Stimulated activated CD4-positive, alpha-beta T cell treated with anti-CD3 and anti-CD28 coated beads, Interleukin-2, amount 100 ng/mL, for 24 hours (primary cell): ENCODE measurements around the gene CBX2.
A peak's percentile ranks its signal among the peaks of the same experiment; 100 is the strongest.

Experiments used
- DNase-seq, 2 donors: peaks; one replicate each; pipeline ENCODE4 v3.0.0-alpha.2; 2020

The CBX2 gene

DNA sequence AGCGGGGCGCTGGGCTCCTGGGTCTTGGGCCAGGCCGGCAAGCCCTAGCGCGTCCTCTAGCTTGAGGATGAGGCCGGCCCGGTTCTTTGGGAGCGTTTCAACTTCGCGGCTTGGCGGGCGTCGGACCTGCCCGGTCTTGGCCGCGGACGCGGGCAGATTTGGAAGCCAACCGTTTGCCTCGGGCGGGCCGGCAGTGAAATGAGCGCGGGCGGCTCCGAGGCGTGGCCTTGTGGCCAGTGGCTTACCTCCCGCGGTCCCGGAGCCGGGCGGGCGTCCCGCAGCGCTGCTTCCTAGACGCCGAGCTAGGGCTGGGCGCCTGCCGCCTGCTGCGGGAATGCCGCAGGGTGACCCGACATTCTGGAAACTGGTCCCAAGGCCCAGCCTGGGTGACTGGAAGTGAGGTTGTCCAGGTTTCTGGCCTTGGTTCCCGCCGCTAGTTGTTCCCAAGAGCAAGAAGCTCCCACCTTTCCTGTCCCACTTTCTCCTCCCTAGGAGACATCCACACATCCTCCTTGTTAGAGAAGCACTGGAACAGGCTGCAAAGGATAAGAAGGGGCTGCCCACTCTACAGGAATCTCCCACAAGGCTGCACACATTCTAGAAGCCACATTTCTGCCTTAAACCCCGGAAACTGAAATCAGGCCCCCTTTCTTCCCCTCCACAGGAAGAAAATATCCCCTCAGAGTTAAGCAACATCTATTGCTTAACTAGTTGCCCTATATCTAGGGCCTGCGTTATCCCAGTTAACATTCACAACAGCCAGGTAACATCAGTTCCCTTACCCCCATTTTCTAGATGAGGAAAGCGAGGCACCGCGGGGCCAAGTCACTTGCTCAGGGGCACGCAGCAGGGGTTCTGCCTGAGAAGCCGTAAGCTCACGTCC is 23.4 kb downstream of the CBX2 start:
- DNase-seq, result peak in 1 of 2 donors; percentile 12

DNA sequence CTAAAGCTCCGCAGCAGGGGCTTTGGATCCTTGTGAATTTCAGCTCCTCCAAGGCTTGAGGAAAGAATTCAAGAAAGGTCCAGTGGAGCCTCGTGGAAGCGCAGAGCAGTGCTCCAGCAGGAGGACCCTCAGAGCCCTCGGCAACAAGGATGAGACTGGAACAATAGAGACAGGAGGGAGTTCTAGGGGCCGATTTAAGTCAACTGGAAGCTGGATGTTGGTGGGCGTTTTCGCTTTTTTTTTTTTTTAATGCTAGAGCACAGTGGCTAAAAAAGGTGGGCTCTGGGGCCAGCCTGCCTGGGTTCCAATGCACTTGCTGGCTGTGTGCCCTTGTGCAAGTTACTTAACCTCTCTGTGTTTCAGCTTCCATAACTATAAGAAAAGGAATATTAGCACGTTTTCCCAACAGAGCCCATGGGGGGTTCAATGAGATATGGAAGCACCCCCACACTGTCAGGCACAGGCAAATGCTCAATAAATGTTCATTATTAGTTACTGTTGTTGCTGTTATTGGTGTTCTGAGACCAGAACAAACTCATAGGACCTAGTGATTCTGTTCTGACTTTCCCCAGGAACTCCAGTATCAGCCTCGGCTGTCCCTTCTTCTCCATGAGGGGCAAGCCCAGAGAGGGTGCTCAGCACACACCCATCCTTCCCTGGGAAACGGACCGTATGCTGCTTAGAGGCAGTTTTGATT is 24.2 kb downstream of the CBX2 start:
- DNase-seq, result no peak

DNA sequence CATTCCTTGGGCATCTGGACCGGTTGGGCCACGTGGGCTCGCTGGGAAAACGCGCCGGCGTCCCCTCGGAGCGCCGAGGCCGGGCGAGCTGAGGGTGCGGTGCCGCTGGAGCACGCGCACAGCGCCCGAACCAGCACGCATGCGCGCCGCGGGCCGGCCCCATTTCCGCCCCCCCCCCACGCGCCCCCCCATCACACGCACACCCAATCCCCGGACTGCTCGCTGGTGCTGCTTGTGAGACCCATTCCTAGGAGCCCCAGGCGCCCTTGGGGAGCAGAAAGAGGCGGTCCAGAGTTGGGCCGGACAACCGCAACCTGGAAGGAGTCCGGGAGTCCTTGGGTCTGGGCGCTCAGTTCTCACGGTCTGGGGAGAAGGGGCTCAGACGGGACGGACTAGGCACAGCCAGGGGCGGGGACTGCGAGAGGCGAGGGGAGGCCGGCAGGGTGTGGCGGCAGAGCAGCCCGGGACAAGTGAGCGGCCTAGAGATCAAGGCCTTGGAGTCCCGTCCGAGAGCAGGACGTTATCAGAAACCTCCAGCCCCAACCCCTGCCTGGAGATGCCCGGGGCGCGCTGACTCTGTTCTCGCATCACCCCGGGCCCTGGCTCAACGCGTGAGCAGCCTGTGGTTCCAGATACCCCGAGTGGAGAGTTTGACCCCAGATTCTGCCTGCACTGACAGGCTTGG is 24.9 kb downstream of the CBX2 start:
- peak in 1 of 2 donors; percentile 16 for DNase-seq

DNA sequence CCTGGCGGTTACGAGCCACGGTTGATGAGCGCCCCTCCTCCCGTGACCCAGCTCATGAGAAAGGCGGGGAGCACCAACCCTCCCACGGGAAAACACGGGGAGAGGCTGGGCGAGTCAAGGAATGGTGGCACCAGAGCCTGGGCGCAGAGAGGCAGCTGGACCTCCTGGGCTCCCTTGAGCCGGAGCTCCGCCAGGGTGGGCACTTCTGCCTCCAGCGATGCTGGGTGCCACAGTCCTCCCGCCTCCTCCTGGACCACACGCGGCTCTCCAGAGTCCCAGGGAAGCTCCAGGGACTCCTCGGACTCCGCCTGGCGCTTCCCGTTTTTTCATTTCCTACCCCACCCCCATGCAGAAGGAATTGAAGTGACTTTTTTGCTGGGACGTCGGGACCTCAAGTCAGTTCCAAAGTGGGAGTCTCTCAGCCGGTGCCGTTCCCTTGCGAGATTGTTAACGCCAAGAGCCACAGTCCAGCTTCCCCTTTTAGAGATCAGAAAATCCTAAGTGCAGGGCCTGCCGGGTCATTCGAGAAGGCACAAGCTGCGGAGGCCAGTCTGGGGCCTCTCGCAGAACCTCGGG is 25.6 kb downstream of the CBX2 start:
- no peak for DNase-seq

DNA sequence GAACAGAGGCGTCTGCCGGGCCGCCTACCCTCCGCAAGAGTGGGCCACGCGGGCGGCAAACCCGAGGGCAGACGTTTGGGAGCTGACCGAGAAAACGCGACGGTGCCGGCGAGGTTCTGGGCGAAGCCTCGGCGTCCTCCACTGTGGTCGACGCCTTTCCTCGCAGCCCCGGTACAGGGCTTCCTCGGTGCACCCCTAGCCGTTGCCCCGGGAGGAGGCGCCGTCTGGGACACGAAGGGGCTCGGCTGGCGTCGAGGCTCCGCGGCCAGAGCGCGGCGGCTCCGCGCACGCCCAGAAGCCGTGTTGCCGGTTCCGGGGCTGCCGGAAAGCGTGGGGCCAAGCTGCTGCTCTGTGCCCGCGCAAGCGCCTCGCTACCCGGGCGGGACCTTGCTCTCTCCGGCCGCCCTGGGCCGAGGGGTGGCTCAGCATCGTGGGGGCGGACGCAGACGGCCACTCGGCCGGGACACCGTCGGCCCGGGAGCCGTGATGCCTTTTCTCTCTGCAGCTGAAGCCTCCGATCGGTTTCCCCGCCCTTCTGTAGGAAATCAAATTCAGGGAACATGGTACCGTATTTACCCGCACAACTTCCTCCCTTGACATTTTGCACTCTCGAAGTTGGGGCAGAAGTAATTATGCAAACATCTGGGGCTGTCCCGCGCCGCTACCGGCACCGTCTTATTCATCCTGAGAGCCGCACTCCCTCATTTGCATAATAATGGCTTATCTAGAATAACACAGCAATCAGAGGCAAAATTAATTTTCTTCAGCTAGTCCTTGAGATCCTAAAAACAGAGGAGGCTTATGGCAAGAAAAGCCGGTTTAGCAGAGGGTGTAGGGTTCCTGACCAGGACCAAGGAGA is 26.3 kb downstream of the CBX2 start:
- peak; percentile 77 to 78 for DNase-seq

DNA sequence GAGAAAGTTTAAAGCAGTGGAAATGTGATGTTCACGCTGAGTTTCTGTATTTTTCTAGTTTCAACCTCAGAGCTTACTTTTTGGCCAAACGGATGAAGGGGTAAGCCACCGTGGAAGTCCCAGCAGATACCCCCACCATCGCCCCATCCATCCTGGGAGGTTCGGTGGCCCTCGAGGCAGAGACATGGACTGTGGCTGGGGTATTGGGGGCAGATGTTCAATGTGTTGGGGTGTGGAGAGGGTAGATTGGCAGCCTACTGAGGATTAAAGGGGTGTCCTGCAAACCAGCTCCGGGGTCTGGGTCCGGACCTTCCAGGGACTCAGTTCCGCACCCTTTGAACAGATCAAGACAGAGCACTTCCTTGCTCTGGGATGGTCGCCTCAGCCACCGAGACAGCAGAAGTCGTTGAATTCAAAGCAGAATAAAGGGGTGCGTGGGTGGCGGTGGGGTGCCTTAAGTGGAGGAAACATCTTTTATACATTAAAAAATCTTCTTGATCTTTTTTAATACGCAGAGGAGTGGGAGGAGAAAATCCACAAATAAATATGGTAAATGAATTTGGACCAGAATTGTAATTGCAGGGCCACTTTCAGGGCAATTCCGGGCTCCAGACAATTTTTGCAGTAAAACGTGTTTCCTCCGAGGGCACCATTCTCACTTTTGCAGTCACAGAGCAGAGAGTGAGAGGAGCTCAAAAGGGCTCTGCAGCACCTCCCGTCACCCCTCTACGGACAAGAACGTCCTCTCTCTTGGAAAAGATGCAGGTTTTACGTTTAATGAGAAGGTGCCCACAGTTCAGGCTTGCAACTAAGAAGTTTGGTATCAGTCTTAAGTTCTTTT is 27.1 kb downstream of the CBX2 start:
- peak in 1 of 2 donors; percentile 10 for DNase-seq

DNA sequence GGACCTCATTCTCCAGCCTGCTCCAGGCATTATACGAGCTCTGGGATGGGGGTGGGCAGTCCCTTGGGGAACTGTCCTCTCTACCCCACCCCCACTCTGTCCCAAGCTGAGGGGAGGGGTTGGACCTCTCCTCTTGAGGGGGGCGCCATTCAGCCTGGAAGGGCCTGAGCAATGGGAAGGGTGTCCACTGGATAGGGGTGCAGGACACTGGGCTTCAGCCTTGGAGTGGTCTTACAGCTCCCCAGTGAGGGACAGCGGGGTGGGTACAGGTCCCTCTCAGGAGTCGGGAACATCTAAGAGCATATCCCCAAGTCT is 28.5 kb downstream of the CBX2 start:
- no peak for DNase-seq

DNA sequence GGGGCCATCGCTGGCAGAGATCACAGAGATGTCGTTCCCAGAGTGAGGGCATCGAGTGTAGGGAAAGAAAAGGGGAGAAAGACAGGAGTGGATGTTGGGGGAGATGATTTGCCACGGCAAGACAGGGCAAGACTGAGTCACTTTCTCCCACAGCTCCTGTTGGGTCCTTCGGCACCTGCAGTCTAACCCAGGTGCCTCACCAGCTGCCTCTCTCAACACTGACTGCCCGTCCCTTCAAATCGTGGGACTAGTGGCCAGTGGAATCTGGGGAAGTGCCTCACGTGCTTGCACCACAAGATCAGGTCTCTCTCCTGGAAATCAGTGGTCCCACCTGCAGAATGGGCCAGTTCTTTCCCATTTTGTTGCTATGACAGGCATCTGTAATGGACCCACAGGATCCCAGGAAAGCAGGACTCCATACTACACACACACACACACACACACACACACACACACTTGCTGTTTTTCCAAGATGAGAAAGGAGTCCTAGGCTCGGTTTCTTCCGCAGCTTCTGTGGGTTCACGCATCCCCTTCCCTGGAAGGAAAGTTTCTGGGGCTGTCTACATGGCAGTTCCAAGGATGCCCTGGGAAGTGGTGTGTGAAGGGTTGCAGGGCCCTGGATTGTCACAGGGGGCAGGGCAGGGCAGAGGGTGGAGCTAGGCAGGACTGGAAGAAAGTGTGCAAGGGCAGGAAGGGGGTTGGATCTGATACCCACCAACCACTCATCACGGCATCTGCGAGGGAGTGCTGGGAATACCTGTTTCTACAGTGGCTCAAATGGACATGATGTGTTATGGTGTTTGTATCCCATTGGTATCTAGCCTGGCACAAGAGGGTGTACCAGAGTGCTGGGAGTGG is 29.1 kb downstream of the CBX2 start:
- DNase-seq, result no peak

DNA sequence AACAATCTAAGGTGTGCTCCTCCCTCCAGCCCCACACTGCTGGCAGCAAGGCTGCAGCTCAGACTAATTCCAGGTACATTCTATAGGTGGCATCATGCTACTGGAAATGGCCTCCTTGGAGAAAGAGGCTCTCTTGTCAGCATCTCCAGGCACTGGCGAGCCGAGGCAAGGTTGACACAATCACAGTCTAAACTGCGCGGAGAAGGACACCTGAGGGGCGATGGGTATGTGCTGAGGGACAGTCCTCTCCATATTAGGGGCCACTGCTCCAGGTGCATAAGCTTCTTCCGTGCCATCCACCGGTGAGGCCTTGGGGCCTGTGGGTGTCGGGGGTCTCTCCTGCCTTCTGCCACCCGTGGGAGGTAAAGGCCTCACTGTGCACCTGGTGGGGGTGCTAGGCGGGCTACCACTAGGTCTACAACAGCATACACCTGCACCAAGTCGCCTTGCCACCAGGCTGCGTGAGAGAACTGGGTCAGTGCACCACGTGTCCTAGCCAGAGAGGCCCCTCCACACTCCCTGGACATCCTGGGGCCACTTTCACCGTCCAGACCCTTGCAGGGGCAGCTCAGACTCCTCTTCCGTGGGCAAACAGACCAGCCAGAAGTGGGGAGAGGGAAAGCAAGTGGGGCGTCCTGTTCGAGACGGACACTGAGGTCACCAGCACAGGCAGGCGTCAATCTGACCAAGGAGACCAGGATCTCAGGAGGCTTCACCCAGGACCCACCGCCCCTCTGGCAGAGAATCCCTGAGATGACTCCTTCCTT is 31.0 kb downstream of the CBX2 start:
- DNase-seq, result peak in 1 of 2 donors; percentile 13

DNA sequence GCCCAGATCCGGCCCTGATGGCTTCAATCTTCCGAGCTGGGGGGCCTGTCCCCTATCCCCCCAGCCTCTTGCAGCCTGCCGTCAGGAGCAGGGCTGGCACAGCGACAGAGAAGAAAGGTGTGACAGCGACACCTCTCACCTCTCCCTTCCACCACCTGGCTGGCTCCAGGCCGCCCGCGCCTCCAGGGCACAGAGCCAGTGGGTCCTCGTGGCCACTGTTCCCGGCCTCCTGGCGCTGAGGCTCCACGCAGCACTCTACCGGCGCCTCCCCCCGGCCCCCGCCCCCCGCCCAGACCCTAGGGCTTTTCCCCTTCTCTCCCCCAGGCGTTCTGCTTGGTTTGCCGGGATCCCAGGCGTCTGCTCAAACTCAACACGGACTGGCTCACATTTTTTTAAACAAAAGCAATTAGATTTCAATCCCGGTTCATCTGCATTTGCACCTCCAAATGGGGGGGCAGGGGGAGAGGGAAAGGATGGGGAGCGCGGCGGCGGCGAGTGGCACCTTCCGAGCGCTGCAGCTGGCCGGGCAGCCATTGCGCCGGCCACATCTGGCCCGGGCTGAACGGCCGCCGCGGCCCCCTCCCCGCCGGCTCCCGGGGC is 31.7 kb downstream of the CBX2 start:
- no peak for DNase-seq

DNA sequence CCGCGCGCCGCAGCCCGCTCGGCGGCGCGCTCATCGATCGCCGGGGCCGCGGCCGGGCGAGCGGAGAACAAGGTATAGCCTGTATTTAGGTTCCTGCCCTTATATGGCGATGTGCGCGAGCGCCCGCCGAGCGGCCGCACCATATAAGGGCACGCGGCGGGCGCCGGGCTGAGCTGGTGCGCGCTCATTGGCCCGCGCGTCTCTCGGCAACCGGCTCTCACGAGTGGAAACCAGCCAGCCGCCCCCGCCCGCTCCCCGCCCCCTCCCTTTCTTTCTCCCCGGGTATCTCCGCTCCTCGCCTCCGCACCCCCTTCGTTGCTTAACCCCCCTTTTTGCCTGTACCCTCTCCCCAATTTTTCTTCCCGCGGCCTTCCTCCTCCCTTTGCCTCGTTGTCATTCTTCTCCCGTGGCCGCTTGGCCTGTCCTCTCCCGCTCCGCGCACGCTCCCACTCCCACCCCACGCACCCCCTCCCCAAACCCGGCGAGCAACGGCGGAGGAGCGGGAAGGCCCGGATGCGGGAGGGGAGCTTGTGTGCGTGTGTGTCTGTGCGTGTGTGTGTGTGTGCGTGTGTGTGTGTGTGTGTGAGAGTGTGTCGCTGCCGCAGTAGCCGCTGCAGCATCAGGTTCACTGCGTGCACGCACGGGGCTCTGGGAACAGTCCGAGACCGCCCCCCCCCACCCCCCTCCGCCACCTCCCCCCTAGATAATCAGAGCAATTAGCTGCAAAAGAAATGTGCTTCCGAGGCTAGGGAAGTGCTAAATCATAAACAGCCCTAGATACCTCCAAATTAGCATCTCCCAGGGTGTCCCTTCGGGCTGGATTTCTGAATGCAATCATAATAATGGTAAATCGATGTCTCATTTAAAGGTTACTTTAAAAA is 32.4 kb downstream of the CBX2 start:
- peak; percentile 75 to 81 for DNase-seq

DNA sequence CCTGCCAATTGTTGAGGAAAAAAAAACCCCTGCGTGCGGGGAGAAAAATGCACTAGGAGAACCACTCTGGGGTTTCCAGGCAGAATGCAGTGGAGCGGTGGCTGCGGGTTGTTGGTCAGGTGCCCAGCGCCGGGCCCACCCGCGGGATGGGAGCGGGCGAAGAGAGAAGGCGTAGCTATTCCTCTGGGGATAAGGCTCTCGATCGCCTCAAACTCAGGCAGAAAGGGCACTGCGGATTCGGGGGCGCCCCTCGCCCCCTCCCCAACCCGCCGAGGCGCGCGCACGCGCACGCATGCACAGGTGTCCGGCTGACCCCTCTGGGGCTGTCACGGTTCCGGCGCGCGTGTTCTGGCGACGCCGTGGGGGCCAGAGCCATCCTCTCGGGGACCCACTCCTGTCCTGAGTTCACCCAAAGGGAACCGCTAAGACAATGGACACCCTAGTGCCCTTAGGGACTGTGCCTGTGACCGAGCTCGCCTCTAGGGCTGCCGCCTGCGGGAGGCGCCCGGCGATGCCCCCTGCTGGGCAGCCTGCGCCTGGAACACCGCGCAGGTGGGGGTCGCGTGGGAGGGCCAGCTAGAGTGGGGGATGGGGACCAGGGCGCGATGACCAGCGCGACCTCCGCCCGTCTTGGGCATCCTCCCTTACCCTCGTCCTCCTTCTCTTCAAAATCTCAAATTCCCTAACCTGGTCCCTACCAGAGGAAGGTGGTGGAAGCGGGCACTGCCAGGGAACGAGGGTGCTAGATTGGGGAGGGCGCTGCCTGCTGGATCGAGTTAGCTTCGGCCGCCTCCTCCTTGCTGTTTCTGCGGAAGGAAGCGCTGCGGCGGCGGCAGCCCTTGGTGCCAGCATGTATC is 33.3 kb downstream of the CBX2 start:
- peak in 1 of 2 donors; percentile 50 for DNase-seq

DNA sequence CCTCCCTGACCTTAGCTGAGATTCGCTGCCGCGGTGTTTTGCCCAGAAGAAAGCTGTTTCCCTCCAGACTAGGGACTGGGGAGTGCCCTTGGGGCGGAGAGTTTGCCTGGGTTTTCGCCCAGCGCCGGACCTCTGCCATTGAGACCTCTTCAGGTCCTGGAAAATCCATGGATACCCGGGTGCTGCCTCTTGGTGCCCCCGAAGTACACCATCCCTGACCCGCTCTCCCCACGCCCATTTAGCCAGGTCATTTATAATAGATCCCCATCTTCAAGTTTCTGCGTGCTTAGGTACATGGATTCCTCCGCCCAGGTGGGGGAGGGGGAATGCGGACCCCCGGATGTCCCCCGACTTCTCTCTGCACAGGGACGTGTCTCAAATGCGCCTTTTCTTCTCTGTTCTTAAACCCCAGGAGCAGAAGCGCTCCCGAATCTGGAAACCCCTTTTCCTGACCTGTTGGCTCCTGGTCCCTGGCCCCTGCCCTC is 34.0 kb downstream of the CBX2 start:
- DNase-seq, result no peak

DNA sequence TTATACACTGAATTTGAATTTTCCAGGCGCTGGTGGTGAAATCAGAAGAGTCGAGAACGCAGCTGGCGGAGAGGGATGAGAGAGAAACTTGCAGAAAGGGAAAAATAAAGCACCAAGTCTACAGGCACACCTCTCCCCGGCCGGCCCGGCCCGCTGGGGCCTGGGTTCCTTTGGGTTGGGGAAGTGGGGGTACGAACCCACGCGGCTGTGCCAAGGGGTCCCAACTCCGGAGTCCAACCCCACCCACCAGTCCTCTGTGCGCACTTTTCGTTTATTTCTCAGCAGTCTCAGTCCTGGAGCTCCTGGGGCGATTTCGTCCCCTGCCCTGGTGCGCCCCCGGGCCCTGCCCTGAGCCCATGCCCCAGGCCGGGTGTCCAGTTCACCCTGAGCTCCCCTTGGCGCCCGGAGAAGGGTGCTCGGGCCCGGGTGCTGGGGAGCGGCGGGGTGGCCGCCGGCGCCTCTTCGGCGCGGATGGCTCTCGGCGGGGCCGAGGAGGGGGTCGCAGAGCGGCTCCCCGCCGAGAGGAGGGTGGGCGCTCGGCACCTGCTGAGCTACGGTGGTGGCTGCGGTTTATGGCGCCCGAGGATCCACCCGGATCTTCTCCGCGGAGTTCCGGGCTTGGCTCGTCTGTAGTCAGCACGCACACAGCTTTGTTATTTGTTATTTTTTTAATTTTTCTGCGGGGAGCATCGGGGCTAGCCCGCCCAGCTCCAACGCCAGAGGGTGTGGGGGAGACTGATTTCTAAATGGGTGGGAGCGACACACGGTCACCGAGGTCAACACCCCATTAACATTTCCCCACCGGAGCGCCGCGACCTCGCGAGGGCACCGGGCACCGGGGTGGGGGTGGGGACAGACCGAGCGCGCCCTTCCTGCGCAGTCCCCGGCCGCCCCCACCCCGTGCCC is 34.7 kb downstream of the CBX2 start:
- no peak for DNase-seq

DNA sequence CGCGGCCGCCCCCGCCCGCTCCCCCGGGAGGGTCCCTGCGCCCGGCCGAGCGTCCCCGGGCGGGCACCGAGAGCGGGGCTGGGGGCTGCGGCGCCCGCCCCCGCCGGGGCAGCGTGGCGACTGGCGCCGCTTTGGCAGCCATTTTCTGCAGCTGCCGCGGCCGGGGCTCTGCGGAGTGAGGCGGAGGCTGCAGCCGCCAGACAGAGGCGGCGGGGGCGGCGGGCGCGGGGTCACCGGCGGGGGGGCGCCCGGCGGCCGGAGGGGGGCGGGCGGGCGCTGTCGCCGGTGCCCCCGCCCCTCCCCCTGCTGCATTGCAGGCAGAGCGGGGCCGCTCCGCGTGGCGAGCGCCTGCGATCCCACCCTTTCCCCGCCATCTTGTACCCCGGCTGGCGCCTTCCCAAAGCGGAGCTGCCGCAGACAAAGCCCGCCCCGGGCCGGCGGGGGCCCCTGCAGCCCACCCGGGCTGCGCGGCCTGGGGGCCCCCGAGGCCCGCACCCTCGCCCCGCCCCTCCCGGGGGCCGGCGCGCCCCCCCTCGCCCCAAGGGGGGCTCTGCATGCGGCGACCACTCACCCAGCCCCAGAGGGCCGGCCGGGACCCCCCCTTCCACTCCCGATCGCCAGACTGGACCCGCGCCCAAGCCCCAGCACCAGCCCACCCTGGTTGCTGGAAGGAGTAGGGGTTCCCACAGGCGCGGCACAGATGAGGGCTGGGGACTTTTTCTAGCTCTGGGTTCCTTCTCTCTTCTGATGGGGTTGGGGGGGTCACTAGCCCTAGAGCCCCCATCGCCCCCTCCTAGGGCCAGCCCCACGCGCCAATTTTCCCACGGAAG is 35.6 kb downstream of the CBX2 start:
- no peak for DNase-seq
